ENCODE measurements around the gene PPM1D. TPM values are rescaled to one million over a fixed set of nuclear protein-coding genes. Genes with fewer than 3 reads are reported as not detected.
A peak's percentile ranks its signal among the peaks of the same experiment; 100 is the strongest.
"Not testable (repeated sequence)": the region's sequence is repeated elsewhere in the genome, so short reads cannot be mapped to it uniquely, and the experiment has no call there.

PPM1D gene
- 15.7 and 19.6 TPM in 2 replicates for total RNA-seq (2014; rRNA removed; shearing (Covaris generic))

DNA sequence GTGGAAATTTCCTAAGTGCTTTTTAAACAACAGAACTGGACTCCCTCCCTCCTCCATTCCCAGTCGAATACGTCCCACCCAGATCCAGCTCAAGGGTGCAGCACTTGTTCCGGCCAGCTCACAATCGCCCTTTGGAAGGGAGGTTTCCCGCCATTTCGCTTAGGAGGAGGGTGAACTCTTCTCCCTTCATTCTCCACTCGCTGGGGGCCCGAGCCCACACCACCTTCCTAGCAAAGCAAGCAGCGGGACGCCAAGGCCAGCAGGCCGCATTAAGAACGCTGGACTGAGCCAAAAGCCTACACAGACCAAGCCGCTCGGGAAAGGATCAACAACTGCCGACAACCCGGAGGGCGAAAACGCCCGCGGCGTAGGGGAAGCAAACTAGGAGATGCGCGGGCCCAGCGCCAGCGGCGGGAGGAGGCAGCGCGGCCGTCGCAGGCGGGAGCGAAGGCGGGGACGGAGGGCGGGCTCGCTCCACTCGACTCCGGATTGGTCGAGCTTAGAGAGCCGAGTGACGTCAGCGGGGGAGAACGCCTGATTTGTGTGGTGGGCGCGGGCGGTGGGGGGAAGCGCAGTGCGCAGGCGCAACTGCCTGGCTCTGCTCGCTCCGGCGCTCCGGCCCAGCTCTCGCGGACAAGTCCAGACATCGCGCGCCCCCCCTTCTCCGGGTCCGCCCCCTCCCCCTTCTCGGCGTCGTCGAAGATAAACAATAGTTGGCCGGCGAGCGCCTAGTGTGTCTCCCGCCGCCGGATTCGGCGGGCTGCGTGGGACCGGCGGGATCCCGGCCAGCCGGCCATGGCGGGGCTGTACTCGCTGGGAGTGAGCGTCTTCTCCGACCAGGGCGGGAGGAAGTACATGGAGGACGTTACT is at the start of gene PPM1D:
Gene PPM1D, plus strand, starts transcription at position 574 of the 870 bp plus-strand sequence. Its CDS starts 222 bp downstream, at position 796.
- peak; percentile 100 for DNase-seq (ENCODE audit: low spot score)

- not testable (repeated sequence) for DNase-seq (ENCODE audit: low spot score)
Measured at GRCh38 chr17:60552255-60552654, 47.7 kb upstream of the PPM1D start.

GRCh38 chr17:60554377-60554788 is 45.6 kb upstream of the PPM1D start:
- DNase-seq (ENCODE audit: low spot score): peak; percentile 90

DNA sequence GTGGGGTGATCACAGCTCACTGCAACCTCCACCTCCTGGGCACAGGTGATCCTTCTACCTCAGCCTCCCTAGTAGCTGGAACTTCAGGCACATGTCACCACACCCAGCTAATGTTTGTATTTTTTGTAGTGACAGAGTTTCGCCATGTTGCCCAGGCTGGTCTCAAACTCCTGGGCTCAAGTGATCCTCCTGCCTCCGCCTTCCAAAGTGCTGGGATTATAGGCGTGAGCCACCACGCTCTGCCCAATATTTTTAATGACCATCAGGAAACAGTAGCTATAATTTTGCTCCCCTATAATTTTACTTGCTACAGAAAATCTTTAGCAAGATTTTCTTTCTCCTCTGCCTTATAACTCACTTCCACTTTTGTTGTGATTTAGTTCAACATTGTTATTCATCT is 44.2 kb upstream of the PPM1D start:
- DNase-seq (ENCODE audit: low spot score): no peak

- DNase-seq (ENCODE audit: low spot score): no peak
Measured at GRCh38 chr17:60557805-60558204, 42.2 kb upstream of the PPM1D start.

DNA sequence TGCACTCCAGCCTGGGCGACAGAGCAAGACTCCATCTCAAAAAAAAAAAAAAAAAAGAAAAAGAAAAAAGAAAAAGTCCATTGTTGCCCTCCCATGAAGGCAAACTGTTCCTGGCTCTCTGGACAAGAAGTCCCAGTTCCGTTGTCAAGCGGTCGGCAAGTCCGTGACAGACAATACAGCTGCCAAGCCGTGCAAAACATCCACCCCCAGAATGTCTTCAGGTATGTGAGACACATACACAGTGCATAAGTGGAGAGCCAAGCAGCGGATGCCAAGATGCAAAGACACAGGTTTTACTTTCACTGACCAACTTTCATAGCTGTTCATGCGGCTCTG is 40.4 kb upstream of the PPM1D start:
- DNase-seq (ENCODE audit: low spot score): no peak

DNA sequence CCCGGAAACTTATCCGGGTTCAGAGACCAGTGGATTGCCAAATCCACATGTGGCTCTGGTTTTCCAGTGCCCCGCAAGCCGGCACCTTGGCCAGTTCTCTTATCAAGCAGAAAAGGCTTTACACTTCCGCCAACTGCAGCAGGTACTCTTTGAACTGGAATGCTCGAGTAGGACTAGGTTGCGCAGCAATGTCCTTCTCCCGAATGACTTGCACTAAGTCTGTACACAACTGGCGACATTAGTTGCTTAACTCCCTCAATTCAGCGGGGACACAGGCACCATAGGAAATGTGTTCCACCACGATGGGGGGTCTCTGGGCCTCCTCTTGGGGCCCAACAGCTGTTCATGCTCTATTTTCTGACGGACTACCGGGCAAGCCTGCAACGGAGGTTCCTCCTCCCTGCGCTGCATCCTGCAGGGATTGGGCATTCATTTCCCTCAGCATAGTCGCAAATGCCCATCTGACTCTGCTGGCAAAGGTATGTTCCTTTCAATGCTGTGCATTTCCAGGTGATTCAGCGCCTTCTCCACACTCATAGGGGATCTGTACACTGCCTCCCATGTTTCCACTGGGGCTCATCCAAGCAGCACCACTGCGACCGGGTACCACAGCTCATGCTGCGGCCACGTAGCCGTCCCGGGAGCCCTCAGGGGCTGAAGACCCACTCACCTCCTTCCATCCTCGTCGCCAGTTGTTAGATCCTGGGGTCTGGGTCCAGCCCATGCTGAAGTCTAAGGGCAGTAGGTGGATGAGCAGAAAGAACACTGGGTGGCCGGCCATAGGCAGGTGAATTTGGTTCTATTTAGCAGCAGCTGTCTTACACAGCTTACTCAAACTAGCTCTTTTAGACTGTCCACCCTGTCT is 39.8 kb upstream of the PPM1D start:
- DNase-seq (ENCODE audit: low spot score): no peak

DNA sequence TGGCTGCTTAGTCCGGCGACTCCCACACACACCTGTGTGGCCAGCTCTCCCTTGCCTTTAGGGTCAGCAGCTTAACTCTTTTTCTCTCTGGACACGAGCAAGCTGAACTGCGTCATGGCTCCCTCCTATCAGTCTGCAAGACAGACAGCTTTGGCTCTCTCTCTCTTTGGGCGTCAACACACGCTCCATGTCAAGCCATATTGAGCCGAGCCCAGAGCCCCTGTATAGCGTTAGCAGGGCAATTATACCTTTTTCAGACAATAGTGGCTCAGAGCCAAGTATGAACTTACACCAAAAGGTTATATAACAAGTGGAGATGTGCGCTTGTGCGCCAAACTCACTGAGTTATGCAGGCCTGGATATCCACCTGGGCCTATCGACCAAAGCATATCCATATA is 39.1 kb upstream of the PPM1D start:
- no peak for DNase-seq (ENCODE audit: low spot score)

DNA sequence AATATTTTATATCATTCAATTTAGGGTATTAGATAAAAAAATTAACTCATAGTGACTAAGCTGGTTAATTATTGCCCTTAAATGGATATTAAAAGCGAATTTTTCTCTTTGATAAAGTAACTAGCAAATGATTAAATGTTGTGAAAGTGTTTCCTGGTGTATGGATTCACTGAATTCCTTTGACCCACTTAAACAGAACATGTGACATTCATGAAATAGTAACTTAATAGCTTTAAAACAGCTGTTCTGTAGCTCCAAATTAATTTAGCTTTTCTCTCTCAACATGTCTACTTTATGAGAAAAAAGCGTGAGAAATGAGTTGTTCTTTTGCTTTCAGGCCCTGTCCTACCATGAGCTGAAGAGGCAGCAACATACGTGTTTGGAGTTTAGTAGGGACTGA is 37.6 kb upstream of the PPM1D start:
- DNase-seq (ENCODE audit: low spot score): no peak

DNA sequence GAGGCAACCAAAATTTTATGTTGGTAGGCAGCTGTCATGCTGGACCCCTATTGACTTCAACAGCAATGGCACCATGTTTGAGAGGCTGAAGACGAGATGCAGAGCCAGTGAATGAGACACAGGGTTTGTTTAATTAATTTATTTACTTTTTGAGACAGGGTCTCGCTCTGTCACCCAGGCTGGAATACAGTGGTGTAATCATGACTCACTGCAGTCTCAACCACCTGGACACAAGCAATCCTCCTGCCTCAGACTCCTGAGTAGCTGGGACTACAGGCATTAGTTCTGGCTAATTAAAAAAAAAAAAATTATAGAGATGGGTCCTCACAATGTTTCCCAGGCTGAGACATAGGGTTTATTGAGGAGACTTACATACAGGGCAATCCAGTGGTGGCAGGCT is 36.2 kb upstream of the PPM1D start:
- DNase-seq (ENCODE audit: low spot score): no peak

GRCh38 chr17:60565233-60565632 is 34.8 kb upstream of the PPM1D start:
- DNase-seq (ENCODE audit: low spot score): no peak

DNA sequence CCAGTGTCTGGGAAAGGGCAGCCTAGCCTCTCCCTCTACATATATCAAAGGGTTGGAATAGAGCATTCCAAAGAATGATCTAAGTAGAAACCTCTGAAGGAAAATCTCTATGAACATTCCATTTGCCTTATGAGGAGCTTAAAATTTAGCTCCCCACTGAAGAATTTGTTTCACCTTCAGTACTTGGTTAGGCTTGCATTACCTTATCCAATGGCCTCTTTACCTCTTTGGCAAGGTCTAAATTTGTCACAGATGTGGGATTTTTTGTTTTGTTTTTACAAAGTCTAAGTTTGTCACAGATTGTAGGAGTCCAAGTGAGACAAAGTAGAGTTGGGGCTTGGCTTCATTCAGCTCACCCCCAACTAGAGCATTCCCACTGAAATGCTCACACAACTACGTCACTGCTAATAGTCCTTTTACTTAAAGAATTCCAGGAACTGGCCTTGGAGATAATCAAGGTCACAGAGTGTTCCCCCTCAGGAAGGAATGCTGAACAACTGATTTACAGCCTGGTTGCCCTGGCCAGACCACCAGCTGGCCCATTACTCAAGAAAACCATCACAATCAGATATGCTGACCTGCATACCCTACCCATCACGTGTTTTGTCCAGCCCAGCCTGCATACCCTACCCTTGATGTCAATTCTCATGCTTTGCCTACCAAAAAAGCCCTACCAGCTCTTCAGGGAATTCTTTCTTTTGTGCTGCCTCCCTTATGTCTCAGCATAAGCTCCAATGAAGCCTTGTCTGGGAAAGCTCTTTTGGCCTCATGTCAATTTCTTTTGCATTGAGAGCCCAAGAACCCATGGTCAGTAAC is 26.5 kb upstream of the PPM1D start:
- DNase-seq (ENCODE audit: low spot score): peak; percentile 91

DNA sequence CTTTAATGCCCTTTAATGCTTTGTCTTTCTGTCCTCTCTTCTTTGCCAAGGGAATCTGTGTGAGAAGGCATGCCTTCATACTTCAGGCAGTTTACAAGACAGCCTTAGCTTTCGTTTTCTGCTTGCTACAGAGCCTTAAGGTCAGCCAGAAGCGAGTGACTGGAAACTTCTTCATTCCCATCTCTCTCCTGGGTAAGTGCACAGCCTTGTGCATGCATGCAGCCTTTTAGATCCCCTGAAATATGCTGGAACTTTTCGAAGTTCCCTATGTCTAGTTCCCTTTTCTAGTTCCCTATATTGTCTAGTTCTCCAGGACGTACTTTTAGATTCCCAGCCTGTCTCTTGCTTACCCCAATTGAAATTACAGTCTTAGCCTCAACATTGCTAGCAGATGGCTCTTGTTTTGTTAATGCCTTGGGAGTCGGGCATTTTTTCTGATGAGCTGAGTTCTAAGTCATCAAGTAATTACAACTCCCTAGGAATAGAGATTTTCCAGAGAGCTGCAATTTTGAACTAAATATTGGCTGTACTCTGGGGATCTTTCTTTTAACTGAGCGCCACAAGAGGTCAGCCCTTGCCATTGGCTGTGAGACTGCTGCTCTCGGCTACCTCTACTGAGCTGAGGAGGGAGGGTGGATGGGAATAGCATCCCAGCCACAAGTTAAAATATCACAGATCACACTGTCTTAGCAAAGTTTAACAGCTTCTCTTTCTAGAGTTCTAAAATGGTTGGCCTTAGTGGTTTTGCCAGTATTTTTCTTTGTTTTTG is 22.7 kb upstream of the PPM1D start:
- no peak for DNase-seq (ENCODE audit: low spot score)

DNA sequence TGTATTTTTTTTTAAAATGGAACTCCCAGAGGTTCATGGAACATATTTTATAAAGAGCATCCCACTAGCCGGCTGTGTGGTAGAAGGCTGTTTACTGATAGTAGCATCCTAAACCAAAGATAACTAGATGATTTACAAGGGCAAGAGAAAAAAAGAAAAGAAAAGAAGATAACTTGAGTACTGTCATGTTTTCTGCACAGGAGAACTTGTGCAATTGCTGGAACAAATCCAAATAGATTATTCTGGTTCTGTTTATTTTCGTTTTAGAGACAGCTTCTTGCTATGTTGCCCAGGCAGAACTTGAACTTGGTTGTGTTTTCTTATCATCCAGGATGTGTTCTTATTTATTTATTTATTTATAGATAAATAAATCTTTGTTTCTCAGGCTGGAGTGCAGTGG is 20.9 kb upstream of the PPM1D start:
- DNase-seq (ENCODE audit: low spot score): no peak

DNA sequence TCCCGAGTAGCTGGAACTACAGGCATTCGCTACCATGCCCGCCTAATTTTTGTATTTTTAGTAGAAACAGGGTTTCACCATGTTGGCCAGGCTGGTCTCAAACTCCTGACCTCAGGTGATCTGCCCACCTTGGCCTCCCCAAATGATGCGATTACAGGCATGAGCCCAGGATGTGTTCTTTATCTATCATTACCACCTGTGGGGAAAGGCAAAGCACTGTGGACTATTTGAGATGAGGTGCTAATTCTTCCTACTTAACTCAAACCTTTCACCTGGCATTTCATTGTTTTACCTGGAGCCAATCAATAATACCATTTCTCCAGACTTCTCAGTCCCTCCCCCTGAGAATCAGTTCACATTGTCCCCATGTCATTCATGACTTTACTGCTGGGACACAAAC is 20.4 kb upstream of the PPM1D start:
- DNase-seq (ENCODE audit: low spot score): no peak

DNA sequence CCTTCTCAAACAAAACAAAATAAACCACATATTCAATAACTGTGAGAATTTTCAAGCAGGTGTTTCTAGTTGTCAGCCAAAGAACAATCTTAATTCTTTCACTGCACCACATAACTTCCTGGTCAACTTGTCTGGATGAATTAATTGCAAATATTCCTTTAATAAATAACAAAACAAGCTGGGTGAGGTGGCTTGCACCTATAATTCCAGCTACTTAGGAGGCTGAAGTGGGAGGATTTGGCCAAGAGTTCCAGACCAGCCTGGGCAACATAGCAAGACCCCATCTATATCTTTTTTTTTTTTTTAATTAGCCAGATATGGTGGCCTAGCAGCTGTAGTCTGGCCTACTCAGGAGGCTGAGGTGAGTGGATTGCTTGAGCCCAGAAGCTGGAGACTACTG is 17.0 kb upstream of the PPM1D start:
- DNase-seq (ENCODE audit: low spot score): no peak

- DNase-seq (ENCODE audit: low spot score): no peak
Measured at GRCh38 chr17:60585887-60586286, 14.1 kb upstream of the PPM1D start.

GRCh38 chr17:60586288-60586974 is 13.6 kb upstream of the PPM1D start:
- no peak for DNase-seq (ENCODE audit: low spot score)

DNA sequence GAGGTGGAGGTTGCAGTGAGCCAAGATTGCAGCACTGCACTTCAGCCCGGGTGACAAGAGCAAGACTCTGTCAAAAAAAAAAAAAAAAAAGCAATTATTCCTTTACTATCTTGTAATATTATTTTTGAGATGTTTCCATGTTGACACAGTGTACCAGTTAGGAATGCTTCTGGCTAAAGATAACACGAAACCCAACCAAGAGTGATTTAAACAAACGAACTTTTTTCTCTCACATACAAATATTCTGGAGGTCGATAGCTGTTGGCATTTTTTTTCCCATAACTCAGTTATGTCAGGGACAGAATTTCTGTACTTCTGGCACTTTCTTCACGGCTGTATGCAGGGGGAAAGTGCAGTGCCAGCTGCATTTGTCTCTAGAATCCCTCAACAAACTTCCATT is 9.9 kb upstream of the PPM1D start:
- no peak for DNase-seq (ENCODE audit: low spot score)

DNA sequence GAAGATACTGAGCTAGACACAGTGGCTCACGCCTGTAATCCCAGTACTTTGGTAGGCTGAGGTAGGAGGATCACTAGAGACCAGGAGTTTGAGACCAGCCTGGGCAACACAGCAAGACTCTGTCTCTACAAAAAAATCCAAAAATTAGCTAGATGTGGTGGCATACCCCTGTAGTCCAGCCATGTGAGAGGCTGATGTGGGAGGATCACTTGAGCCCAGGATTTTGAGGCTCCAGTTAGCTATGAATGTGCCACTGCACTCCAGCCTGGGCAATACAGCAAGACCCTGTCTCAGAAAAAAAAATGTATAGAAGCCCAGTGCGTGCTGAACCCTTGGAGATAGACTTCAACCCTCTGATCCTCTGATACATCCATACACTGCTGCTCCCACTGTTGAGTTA is 7.2 kb upstream of the PPM1D start:
- no peak for DNase-seq (ENCODE audit: low spot score)
